ENCODE data around the gene SLC22A5. TPM values are rescaled to one million over a fixed set of nuclear protein-coding genes. Genes with fewer than 3 reads are reported as not detected.
"Not testable (repeated sequence)": the region's sequence is repeated elsewhere in the genome, so short reads cannot be mapped to it uniquely, and the experiment has no call there.

SLC22A5 gene
- total RNA-seq, 1 donor from 2014 or later, result 10.5 TPM

DNA sequence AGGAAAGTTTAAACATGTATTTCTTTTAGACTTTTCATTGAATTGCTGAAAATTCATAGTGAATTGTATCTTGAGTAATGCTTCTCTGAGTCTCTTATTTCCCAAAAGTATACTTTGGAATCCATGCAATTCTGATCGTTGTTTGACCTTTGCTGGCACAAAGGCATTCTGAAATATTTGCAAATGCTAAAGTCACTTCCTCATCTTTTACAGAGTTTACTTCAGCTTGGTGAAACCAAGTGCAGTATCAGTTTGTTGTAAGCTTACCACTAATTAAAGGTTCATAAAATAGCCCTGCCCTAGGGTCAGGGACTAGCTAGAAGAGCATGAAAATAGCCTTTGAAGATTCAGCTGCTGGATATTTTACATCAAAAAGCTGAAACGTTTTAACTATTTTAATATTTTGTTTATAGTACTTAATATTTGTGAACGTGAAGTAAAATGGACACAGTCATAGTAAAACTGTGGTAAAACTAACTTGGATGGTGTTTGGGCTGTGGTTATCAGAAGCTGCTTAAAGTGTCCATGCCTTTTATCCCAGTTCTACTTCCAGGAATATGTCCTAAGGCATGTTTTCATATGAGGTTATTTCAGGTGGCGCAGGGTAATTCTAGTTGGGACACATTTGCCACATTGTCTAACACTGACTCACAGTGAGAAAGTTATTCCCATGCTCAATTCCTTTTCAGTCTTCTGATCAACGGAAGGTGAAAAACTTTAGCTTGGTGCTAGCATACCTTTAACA lies 45.3 kb downstream of the SLC22A5 start:
- DNase-seq, result no peak

DNA sequence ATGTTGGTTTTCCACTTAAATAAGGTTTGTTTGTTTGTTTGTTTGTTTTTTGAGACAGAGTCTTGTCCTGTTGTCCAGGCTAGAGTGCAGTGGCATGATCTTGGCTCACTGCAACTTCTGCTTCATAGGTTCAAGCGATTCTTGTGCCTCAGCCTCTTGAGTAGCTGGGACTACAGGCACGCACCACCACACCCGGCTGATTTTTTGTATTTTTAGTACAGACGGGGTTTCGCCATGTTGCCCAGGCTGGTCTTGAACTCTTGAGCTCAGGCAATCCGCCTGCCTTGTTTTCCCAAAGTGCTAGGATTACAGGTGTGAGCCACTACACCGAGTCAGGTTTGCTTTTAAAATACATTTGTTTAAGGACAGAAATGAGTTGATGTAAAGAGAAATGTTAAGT lies 46.0 kb downstream of the SLC22A5 start:
- not testable (repeated sequence) for DNase-seq

DNA sequence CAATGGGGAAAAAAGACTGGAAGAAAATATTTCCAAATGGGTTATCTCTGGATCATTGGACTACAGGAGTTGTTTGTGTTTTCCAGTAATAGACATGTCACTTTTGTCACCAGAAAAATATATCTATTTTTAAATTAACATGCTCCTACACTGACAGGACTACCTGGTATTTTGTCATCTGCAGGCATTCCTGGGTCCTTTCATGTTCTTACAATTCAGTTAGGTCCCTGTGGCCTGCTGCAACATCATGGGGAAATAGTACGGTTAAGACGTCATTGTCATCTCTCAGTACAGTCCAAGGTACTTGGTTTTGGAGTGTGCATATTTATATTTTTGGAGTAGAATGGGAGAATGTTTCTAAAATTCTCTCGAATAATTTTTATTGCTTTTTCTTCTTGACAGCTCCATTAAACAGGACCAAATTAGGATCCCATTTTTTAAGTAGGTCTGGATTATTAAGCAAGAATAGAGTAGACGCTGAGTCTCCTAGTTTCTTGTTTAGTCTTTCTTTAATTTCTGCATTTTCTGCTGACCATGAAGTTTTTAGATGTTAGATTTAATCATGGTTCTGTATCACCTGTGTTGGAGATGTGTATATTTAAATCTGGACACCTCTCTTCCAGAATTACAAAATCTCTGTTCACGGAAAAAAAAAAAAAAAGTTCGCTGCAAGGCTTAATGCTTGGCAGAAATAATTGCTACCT lies 46.9 kb downstream of the SLC22A5 start:
- DNase-seq, result no peak

DNA sequence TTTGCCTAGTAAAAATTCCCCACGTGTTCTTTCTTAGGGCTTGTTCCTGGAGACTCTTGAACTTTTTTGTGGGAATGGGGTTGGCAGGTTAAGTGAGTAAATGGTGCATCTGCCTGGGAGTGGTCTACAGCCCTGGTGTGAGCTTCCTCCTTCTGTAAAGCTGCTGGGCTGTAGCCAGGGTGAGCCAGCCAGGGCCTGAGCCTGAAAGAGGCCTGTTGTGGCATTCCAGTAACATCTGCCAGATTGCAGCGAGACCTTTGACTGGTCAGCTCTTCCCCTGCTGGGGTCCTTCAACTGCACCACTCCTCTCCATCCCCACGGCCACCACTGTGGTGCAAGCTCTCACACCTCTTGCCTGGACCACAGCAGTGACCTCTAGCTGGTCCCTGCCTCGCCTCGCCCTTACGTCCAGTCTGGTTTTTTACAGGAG lies 47.5 kb downstream of the SLC22A5 start:
- no peak for DNase-seq

DNA sequence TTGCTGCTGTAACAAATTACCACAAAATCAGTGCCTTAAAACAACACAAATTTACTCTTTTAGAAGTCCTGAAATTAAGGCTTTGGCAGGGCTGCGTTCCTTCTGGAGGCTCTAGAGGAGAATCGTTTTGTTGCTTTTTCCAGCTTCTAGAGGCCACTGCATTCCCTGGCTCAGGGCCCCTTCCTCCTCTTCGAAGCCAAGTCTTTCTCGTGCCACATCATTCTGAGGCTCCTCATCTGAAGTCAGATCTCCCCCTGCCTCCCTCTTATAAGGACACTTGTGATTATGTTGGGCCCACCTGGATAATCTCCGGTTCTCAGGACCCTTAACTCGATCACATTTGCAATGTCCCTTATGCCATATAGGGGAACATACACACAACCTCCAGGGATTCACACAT lies 48.0 kb downstream of the SLC22A5 start:
- DNase-seq, result no peak

DNA sequence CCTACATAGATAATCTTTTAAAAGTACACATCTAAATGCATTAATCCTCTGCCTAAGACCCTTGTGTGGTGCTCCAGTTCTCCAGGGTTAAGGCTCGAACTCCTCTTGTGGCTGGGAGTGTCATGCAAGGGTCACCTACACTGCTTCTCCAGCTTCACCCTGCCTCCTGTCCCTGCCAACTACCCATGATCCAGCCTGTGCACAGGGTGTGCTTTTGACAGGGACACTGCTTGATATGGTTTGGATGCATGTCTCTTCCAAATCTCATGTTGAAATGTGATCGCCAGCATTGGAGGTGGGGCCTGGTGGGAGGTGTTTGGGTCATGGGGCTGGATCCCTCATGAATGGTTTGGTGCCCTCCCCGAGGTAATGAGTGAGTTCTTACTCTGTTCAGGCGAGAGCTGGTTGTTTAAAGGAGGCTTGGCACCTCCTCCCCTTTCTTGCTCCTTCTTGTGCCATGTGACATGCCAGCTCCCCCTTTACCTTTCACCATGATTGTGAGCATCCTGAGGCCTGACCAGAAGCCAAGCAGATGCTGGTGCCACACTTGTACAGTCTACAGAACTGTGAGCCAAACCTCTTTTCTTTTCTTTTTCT lies 48.5 kb downstream of the SLC22A5 start:
- no peak for DNase-seq

DNA sequence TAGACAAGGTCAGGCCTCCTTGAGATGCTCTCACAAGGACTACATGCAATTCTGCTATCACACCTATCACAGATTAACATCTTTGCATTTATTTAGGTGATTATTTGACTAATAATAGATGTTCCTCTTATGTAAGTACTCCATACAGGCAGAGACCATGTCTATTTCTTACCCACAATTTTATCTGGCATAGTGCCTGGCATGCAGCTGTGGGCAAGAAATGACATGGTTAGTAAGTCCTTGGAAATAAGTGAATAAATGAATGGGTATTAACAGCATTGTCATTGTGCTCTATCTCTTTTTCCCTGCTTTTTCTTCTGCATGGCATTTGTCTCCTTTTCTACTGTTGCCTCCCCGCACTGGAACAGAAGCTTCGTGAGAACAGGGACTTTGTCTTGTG lies 49.4 kb downstream of the SLC22A5 start:
- no peak for DNase-seq

DNA sequence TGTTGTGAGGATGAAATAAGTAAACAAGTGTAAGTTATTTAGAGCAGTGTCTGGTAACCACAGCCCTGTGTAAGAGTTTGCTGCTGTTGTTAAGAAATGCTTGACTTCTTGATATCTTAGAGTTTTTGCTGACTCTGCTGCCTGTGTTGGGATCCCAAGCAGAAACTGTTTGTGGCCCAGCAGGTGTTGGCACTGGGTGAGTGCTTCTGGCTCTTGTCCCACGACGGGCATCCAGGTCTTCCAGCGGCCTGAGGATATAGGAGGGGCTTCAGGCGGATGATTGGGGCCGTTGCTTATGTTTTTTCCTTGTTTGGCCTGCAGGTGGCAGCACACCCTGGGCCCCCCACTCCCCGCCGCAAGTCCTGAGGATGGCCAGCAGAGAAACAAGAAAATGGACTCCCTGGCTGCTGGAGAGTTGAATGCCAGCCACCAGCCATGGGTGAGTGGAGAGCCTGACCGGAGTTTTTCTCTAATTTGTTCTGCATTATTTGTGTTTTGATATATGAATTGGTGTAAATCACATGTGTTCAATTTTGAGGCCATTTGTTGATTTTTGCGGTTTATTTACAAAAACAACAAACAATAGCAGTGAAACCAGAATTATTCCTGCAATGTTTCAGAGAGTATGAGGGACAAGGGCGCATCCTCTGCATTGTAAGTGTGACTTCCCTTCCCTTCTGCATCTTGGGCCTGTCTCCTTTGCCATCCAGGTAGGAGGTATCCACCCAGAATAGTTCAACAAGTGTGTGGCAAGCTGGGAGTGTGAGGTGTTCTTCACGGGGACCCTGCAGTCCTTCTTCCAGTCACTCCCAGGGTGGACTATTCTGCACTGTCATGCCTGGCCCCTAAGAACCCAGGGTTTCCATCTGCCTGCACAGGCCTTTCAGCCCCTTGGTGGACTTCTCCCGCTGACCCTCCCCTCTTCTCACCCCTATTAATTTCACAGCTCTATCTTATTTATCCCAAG lies 50.3 kb downstream of the SLC22A5 start:
- no peak for DNase-seq

DNA sequence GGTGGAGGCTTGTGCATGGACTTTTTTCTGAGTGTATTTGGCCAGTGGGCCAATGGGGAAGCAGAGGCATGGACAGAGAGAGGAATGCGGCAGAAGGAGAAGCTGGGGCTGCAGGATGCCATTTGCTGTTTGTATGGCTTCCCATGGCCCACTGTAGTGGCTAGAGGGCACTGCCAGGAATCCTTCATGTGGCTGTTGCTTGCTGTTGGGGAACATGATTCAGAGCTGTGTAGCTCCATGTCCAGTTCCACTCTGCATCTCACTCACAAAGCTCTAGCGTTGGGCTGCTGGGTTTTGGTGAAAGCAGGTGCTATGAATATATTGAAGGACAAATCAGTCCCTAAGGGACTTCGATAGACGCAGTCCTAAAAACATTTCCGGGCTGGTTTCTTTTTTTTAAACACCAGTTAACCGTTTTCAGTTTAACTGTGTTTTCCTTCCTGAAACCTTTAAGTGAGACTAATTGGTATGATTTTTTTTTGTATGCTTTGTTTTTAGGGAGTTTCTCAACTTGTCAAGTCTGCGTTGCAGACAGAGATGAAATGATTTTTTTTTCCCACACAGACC lies 51.3 kb downstream of the SLC22A5 start:
- DNase-seq, result no peak

DNA sequence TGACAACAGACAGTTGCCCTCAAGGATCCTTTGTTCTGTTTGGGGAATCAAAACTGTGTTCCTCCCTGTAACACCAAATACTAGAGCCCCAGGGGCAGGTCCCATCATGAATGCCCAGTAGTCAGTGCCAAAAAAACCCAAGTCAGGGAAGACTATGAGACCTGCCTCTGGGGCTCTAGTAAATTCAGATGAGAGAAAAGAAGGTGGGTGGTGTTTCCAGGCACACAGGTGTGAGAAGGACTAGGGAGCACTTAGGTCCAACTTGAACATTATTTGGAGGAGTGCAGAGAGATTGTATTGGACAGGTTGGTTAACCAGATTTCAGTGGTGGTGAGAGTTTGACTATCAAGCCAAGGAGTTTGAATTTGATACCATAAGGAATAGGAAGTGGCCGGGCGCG lies 52.0 kb downstream of the SLC22A5 start:
- DNase-seq, result no peak

DNA sequence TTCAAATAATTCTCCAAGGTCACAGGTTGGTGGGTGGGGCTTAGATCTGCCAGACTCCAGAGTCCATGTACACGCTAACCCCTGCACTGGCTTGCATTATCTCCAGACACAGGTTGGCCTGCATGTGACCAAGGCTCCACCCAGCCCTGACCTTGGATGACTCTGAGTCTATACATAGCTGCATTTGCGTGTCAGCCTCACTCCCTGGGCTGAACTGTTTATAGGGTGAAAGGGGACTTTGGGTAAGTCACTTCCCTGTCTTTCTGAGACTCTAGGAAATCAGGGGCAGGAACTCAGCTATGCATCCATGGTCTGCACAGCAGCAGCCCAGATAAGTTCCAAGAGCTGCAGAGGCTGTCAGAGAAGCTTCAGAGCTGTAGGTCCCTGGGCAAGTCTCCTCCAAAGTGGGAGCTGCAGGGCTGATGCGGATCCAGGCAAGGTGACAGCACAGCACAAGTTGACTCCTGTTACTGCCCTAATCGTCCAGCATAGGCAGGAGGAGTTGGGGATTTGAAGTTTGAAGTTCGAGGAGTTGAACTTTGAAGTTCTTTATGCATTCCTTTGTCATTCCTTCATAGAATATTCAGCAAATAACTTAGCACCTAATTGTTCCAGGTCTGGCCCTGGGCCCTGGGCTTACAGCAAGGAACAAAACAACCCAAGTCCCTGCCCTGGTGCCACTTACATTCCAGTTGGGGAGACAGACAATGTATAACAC lies 53.4 kb downstream of the SLC22A5 start:
- DNase-seq, result no peak

DNA sequence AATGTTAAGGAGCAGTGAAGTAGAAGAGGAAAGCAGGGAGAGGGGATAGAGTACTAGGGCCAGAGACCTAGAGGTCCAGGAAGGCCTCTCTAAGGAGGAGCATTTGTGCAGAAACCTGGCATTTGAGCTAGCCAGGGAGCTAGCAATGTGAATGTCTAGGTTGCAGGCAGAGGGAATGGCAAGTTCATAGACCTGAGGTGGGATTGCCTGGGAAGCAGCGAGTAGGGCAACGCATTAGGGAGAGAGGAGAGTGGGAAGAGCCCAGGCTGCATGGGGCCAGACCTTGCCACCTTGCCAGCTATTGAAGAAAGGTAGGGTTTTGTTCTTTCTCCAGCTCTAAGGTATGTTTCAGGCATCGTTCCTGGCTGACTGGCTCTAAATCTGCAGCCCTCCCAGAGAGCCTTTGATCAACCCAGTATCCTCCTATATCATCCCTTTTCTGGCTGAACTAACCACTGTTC lies 54.0 kb downstream of the SLC22A5 start:
- no peak for DNase-seq

DNA sequence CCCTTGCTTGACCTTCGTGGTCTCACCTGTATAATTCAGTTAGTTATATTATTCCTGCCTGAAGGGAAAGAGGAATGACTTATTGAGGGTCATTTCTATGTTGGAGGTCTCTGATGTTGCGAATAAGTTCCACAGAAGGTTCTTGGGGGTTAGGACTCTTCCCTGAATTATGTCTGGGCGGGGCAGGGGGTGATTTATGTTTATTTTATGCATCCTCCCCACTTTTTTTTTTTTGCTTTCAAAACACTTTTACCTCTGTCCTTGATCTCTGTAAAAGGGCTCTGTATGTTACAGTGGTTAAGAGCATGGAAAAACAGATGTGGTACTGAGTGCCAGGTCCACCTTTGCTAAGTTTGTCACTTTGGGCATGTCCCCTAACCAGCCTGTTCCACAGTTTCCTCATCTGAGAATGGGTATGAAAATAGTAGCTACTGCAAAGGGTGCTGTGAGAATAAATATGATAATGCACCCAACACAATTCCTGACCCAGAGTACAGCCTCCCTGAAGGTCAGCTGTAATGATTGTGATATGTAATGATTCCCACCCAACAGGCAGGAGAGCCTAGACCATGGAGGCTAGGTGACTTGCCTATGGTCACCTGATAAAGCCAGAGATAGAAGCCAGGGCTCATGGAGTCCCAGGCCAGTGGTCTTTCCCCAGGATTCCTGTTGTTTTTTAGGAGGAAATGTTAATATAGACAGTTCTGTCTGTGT lies 54.8 kb downstream of the SLC22A5 start:
- no peak for DNase-seq

DNA sequence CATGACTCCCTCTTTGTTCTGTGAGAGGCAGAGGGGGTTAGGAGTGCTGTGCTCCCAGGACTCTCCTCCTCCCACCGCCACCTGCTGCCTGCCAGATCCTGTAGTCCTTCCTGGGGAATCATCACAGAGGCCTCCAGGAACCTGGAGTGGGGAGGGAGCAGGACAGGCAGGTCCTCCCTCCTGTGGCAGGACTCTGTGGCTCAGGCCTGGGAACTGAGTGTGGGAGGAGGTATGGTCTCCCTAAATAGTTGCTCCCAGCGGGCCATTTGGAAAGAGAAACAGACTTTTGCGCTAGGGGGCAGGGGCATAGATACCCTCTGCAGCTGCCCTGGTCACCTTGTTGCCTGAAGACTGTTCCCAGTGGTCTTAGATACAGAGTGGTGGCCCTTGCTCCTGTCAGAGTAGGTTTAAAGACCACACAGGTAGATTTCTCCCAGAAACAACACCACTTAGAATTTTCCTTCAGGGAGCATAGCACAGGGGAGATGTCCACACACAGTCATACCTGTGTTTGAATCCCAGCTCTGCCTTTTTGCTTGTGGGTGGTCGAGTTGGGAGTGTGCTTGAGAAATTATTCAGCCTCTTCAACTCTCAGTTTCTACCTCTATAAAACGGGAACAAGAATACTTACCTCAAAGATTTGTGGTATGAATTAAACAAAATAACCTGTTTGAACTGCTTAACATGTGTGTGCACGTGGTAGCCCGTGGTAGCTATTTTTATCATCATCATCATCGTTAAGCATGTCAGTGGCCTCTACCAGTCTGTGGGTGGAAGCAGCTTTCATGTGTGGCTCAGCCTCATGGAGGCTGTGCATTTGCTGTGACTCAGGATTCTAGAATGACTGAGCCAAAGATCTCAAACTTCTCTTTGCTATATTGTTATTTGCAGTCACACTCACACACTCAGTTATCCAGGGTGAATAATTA lies 55.8 kb downstream of the SLC22A5 start:
- DNase-seq, result no peak

DNA sequence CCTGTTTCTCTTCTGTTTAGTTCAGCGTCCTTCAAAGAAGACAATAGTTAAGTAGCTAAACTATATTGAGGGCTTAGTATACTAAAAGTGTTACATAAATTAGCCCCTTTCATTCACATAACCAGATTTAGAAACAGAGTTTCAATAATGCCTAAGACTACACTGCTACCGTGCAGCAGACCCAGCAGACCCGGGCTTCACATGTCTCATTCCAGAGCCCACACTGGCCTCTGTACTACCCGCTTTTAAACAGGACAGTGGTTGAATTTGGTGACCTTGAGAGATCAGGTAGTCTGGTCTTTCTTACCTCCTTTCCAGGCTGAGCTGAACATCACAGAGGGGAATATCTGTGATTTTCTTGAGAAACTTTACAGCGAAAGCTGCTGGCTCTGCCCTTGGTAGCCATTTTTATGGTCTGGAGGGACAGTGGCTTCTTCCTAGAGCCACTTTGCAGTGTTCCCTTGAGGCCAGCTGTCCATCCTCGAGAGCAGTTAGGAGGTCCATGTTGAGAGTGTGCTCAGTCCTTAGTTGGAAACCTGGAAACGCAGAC lies 56.5 kb downstream of the SLC22A5 start:
- DNase-seq, result no peak

DNA sequence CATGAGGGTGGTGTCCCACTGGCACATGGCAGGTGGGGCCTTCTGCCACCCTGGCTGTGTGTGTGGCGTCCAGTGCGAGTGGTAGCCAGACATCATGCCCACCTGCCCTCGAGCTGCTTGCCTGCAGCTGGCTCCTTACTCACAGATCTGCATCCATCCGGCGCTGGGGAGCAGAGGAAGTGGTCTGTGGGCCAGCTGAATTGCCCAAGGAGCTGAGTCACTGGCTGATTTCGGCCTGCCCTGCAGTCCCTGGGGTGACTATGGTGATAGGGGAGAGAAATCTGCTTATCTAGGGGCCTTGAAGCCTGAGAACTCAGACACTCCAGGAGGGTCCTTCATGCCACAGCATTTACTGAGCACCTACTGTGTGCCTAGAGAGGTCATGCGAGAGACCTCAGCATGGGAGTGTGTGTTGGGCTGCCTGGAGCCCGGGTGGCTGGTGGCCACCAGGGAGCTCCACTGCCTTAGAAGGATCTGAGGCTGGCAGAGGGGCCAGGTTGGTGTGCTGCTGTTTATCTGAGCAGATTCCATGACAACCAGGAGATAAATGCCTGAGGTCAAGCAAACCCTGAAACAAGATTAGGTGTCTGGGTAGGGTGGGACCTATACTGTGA lies 57.1 kb downstream of the SLC22A5 start:
- DNase-seq, result no peak

DNA sequence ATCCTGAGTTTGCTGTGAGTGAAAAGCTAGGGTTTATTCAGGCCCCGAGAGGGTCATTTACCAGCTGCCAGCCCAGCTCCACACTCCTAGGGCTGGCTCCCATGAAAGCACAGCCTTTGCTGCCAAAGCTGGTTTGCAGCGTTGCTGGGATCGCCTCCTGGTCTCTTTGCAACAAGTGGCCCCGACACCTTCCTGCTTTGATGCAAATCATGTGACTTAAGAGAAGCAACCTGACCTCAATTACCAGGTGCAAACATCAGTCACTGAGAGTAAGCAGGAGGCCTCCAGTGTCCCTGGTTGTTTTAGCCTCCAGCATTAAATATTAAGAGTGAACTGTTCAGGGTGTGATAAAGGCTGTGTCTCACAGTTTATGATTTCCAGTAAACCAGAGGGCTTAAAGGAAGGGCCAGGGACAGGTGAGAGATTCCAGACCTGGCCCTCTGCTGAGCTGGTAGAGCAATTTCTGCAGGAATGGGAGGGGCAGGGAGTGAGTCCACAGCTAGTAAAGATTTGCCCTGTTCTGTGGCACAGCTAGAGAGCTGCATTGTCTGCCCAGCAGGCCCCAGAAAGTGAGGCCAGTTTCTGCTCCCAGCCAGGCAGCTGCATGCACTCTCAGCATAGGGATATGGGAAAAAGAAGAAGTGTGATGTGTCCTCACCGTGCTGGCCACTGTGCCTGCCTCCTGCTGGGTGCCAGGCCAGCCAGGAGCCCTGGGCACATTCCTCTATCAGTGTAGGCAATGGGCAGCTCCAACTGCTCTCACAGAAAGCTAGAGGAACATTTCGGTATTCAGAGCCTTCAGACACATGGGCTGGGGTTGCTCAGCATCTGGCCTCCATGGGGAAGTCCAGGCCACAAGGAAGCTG lies 58.0 kb downstream of the SLC22A5 start:
- DNase-seq, result no peak

DNA sequence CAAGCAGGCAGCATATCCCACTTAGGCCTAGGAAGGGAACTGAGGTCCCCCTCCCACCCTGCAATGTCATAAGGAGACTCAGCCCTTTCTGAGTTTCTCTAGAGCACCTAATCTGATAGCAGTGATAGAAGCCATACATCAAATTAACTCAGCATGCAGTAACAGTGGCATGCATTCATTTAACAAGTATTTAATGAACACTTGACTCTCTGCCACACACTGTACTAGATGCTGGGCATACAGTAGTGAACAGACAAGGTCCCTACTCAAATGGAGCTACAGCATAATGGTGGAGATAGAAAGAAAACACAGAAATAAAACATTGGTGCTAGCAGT lies 58.6 kb downstream of the SLC22A5 start:
- no peak for DNase-seq

Measured in occipital lobe (tissue), 2 donors.